ENCODE data around the gene GATD1.

DNA sequence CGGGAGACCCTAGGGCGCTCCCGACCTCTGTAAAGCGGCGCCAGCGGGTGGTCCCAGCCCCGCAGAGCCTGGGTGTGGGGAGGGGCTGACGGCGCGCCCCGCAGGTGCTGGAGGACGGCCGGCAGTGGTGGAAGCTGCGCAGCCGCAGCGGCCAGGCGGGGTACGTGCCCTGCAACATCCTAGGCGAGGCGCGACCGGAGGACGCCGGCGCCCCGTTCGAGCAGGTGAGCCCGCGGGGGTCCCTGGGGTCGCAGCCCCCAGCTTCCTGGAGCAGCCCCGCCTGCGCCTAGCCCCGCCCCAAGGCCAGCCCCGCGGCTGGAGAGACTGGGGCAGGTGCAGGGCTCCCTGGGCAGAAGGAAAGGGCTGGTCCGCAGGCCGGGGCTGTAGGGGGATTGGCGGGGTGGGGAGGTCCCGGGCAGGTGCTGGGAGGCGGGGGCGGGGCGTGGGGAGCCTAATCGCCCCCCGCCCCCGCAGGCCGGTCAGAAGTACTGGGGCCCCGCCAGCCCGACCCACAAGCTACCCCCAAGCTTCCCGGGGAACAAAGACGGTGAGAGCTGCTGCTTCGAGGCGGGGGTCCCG is 51.6 kb downstream of the GATD1 start:
- TF ChIP-seq, protein P1, sequence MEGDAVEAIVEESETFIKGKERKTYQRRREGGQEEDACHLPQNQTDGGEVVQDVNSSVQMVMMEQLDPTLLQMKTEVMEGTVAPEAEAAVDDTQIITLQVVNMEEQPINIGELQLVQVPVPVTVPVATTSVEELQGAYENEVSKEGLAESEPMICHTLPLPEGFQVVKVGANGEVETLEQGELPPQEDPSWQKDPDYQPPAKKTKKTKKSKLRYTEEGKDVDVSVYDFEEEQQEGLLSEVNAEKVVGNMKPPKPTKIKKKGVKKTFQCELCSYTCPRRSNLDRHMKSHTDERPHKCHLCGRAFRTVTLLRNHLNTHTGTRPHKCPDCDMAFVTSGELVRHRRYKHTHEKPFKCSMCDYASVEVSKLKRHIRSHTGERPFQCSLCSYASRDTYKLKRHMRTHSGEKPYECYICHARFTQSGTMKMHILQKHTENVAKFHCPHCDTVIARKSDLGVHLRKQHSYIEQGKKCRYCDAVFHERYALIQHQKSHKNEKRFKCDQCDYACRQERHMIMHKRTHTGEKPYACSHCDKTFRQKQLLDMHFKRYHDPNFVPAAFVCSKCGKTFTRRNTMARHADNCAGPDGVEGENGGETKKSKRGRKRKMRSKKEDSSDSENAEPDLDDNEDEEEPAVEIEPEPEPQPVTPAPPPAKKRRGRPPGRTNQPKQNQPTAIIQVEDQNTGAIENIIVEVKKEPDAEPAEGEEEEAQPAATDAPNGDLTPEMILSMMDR (IDR thresholded peaks at IDR 0.05; ENCODE audit: low read length), result no peak
- TF ChIP-seq EZH2 (optimal IDR thresholded peaks at IDR 0.05; ENCODE audit: low read depth, low read length) (no peak), EZH2phosphoT487 (IDR thresholded peaks at IDR 0.05; ENCODE audit: low read length) (no peak)

Measured in MM.1S (cell line).